NCI-H1694 (cell line): ENCODE measurements around the gene FRZB.

Experiments
- DNase-seq: peaks from one replicate; lab custom pipeline; 2025; lab: John Stamatoyannopoulos, UW

The FRZB gene

GRCh38 chr2:182834293-182834692 is 32.1 kb downstream of the FRZB start:
- no peak for DNase-seq

GRCh38 chr2:182833084-182833854 is 33.2 kb downstream of the FRZB start:
- DNase-seq = no peak

GRCh38 chr2:182831921-182832320 is 34.5 kb downstream of the FRZB start:
- DNase-seq = no peak

- peak; percentile 29 for DNase-seq
These were observed 35.3 kb downstream of the FRZB start for GRCh38 chr2:182831101-182831500.

- DNase-seq = no peak
These were observed 39.1 kb downstream of the FRZB start for GRCh38 chr2:182827182-182827879.

GRCh38 chr2:182826496-182826895 is 39.9 kb downstream of the FRZB start:
- no peak for DNase-seq

- DNase-seq = no peak
These were observed 40.4 kb downstream of the FRZB start for GRCh38 chr2:182826064-182826463.

GRCh38 chr2:182824767-182825158 is 41.7 kb downstream of the FRZB start:
- no peak for DNase-seq

- no peak for DNase-seq
These were observed 42.2 kb downstream of the FRZB start for GRCh38 chr2:182824056-182824766.

GRCh38 chr2:182822733-182823132 is 43.7 kb downstream of the FRZB start:
- DNase-seq = no peak

- DNase-seq = no peak
These were observed 45.3 kb downstream of the FRZB start for GRCh38 chr2:182821182-182821581.

GRCh38 chr2:182819412-182819811 is 47.0 kb downstream of the FRZB start:
- DNase-seq = no peak

GRCh38 chr2:182818925-182819324 is 47.5 kb downstream of the FRZB start:
- no peak for DNase-seq

- no peak for DNase-seq
These were observed 47.9 kb downstream of the FRZB start for GRCh38 chr2:182818501-182818900.

GRCh38 chr2:182817558-182817957 is 48.9 kb downstream of the FRZB start:
- no peak for DNase-seq

- no peak for DNase-seq
These were observed 49.6 kb downstream of the FRZB start for GRCh38 chr2:182816866-182817265.

GRCh38 chr2:182814804-182815203 is 51.6 kb downstream of the FRZB start:
- no peak for DNase-seq

GRCh38 chr2:182814380-182814779 is 52.1 kb downstream of the FRZB start:
- DNase-seq = no peak

GRCh38 chr2:182810087-182810486 is 56.4 kb downstream of the FRZB start:
- DNase-seq = no peak

- no peak for DNase-seq
These were observed 59.1 kb downstream of the FRZB start for GRCh38 chr2:182807319-182807718.

- no peak for DNase-seq
These were observed 62.3 kb downstream of the FRZB start for GRCh38 chr2:182804128-182804527.

- no peak for DNase-seq
These were observed 67.7 kb downstream of the FRZB start for GRCh38 chr2:182798736-182799135.

- DNase-seq = no peak
These were observed 74.0 kb downstream of the FRZB start for GRCh38 chr2:182792441-182792840.
